Nucleus accumbens (tissue), 56 donors: ENCODE data around the gene PYY.

ENCODE experiments used
- DNase-seq, 56 donors: peaks; one replicate each; lab custom pipeline; 2025; lab: John Stamatoyannopoulos, UW

Gene PYY

GRCh38 chr17:43917348-43918025, 36.3 kb downstream of the PYY start:
- peak in 26 of 56 donors; percentile 2 to 61 (median 14) for DNase-seq

- DNase-seq = no peak
Observed at GRCh38 chr17:43917016-43917347, 36.8 kb downstream of the PYY start.

GRCh38 chr17:43916385-43916784, 37.4 kb downstream of the PYY start:
- no peak for DNase-seq

- no peak for DNase-seq
Observed at GRCh38 chr17:43915559-43915958, 38.2 kb downstream of the PYY start.

DNA sequence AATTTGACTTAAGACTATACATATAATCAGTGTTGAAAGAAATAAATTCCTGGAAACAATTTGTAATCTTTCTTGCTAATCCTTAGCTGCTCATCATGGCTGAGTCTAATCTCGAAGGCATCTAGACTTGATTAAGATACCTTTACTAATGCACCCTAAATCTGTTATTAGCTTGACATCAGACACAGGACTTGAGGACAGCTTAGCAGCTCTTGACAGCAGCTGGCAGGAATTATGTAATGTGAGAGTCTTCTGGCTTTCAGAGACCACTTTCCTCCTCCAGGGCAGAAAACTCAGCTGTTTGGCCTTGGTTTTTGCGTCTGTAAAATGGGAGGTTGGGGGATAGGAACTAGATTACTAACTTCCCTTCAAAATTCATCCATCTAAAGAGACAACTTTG, 39.3 kb downstream of the PYY start:
- DNase-seq = no peak

GRCh38 chr17:43913584-43913983, 40.2 kb downstream of the PYY start:
- DNase-seq = no peak

DNA sequence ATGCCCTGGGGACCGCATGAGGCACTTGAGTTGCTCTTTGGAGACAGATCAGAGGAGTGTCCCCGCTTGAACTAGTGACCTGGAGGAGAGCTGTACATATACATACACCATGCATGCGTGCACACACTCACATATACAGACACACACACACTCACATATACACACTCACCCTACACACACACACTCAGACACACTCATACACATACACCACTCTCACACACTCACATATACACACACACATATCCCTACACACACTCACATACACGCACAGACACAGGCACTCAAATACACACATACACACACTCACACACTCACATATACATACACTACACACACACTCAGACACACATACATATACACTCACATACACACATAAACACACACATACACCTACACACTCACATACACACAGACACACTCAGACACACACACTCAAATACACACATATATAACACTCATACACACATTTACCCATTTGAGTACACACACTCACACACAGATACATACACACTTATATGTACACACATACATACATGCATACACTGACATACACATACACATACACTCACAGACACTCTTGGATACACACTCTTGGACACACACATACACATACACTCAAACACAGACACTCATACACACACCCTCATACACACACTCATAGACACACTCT, 41.0 kb downstream of the PYY start:
- no peak for DNase-seq

DNA sequence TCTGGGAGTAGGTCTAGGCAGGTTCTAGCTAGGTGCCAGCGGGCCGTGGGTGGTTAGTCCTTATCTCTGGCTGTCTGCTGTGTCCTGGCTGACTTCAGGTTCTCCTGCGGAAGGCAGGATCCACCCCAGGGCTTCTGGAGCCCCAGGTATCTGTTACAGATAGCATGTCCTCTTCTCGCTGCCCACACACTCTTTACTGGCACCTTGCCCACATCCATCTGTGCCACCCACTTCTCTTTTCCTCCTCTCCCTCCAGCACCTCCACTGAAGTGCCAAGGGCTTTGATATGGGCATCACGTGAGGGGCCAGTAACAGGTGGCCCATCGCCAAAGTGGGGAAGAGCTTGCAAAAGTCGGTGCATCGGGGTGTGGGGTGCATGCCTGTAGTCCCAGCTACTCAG, 41.8 kb downstream of the PYY start:
- no peak for DNase-seq

DNA sequence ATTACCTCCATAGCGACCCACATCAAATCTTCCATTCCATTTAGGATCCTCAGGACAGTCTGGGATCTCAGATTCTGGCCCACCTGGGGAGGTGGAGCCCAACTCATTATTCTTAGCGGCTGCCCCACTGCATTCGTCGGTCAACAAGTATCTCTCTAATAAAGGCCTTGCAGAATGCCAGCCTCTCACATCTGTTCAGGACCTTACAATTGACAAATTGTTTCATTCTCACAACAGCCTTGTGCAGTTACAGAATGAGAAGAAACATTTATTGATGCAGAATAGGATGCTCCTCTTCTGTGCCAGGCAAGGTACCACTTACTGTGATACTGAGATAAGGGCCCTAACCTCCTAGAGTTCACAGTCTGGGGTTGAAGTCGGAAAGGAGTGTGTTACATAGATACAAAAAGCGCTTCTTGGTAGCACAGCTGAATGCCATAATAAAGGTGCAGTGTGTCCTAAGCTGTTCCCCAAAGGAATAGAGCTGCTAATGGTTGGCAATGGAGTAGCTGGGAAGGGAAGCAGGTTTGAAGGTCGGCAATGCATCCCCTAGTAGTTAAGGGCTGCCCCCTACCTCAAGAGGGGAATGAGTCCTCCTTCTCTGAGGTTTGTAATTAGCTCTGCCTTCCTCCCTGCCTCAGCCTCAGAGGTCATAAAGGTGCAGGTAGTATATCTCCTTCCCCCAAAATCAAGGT, 44.1 kb downstream of the PYY start:
- peak in 20 of 56 donors; percentile 5 to 50 (median 23) for DNase-seq

- peak in 55 of 56 donors; percentile 12 to 90 (median 76) for DNase-seq
Observed at GRCh38 chr17:43907998-43908721, 45.6 kb downstream of the PYY start.

- DNase-seq = peak in 55 of 56 donors; percentile 31 to 91 (median 75)
Observed at GRCh38 chr17:43907425-43907981, 46.2 kb downstream of the PYY start, which contains the start of gene MPP2. TSS of gene MPP2 (minus strand) at chr17:43907536. CDS start at chr17:43904460, 3,076 bp downstream.

- DNase-seq = peak in 20 of 56 donors; percentile 36 to 76 (median 62)
Observed at GRCh38 chr17:43906951-43907424, 46.8 kb downstream of the PYY start.

DNA sequence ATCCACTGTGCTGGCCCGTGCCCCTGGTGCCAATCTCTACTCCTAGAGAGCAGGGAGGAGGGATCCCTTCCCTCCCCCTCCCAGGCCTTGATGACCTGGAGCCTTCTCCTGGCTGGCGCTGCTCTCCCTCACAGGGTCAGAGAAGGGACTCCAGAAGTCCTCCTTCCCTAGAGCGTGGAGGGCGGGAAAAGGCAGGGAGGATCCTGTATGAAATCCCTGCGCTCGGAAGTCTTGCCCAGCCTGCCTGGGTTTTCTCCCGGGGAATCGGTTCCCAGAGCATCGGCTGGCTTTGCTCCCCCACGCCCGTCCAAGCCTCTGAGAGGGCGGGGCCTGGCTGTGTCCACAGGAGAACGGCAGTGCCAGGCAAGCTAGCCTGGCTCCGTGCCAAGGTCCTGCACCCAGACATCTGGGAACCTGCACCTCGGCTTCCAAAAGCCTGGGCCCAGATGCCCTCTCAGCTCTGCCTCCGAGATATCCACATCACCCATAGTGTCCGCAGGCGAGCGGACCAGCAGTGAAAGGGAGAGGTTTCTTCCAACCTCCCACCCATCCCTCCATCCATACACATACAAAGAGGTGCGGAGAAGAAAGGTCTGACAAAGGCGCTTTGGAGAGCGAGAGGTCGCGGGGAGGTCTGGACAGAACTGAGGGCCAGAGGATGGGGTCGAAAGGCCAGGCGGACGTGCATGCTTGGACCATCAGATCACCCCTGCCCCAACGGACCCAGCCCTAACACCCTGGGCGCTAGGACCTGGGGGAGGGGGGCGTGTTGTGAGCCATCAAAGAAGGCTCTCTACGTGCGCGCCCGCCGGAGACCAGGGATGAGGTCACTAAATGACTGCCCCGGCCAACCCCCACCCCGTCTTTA, 47.5 kb downstream of the PYY start:
- DNase-seq = peak in 55 of 56 donors; percentile 36 to 91 (median 80)

DNA sequence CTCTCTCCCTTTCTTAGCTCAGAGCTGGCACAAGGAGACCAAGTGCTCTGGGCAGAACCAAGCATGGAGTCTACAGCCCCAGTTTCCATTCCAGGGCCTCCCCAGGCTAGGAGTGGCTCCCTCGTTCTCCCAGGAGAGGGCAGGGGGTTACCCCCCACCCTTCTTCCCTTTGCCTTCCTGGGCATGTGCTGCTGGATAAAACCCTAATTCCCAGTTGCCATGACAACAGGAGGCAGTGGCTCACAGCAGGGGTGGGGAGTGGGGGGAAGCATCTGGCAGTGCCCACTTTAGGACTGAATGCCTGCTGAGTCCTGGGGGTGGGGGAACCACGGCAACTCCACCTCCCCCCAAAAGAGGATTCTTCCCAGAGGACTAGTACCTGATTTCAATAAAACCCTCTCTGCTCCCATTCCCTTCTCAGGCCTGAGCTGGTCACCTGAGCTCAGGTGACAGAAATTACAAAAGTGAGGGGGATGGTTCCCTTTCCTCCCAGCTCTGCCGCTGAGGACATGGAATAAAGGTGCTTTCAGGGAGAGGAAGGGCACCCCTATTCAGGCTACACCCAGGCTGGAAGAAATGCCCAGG, 48.2 kb downstream of the PYY start:
- peak in 12 of 56 donors; percentile 5 to 30 (median 19) for DNase-seq
